Mesenchymal stem cell (in vitro differentiated cells and primary cell): ENCODE results near the gene PBX3.

Source experiments
- DNase-seq: peaks from one replicate; pipeline ENCODE4 v3.0.0-alpha.2; 2013
- H2AFZ ChIP-seq: one replicate; pipeline ENCODE4 v1.6.1; 2013; ENCODE audit warnings: low read depth, mild to moderate bottlenecking, control low read depth, inconsistent platforms, low read length, moderate library complexity
- H2AK5ac ChIP-seq: 2 replicates; pipeline ENCODE4 v1.6.1; 2013; ENCODE audit warnings: low read length, moderate library complexity, mild to moderate bottlenecking, inconsistent platforms; ENCODE audit not compliant: severe bottlenecking
- H2BK120ac ChIP-seq: one replicate; pipeline ENCODE4 v1.6.1; 2013; ENCODE audit warnings: low read depth, mild to moderate bottlenecking, inconsistent platforms, low read length, moderate library complexity
- H2BK12ac ChIP-seq, 2 experiments: one replicate each; pipeline ENCODE4 v1.6.1; 2013; ENCODE audit warnings: inconsistent platforms in 2 of 2, low read length in 2 of 2, mild to moderate bottlenecking in 2 of 2, moderate library complexity in 2 of 2, control low read depth in 1 of 2
- H2BK15ac ChIP-seq: one replicate; pipeline ENCODE4 v1.6.1; 2013; ENCODE audit warnings: mild to moderate bottlenecking, low read depth, inconsistent platforms; ENCODE audit not compliant: poor library complexity, severe bottlenecking
- H2BK5ac ChIP-seq: 2 replicates; pipeline ENCODE4 v1.6.1; 2013; ENCODE audit warnings: low read depth, mild to moderate bottlenecking, low read length, control low read depth, inconsistent platforms; ENCODE audit not compliant: poor library complexity, severe bottlenecking
- H3K14ac ChIP-seq, 2 experiments: one replicate each; pipeline ENCODE4 v1.6.1; 2013; ENCODE audit warnings: inconsistent platforms in 2 of 2, low read length in 2 of 2, control low read depth in 1 of 2, mild to moderate bottlenecking in 1 of 2, moderate library complexity in 1 of 2
- H3K18ac ChIP-seq, 2 experiments: one replicate each; pipeline ENCODE4 v1.6.1; 2013; ENCODE audit warnings: inconsistent platforms in 2 of 2, low read length in 2 of 2, control low read depth in 1 of 2, low read depth in 1 of 2, mild to moderate bottlenecking in 1 of 2
- H3K23ac ChIP-seq, 2 experiments: one replicate each; pipeline ENCODE4 v1.6.1; 2013; ENCODE audit warnings: inconsistent platforms in 2 of 2, low read length in 2 of 2, mild to moderate bottlenecking in 2 of 2, moderate library complexity in 2 of 2, control low read depth in 1 of 2
- H3K27ac ChIP-seq: 2 replicates; pipeline ENCODE4 v1.5.1; 2013; ENCODE audit warnings: mild to moderate bottlenecking, moderate library complexity, low read length, control low read depth, inconsistent platforms; ENCODE audit not compliant: poor library complexity, severe bottlenecking
- H3K27me3 ChIP-seq, 2 experiments: 2 replicates each; pipeline versions ENCODE4 v1.6.1 to v1.7.0; 2013; ENCODE audit warnings: low read length in 2 of 2, mild to moderate bottlenecking in 2 of 2, moderate library complexity in 2 of 2, control low read depth in 1 of 2, inconsistent platforms in 1 of 2; ENCODE audit not compliant: control insufficient read depth in 1 of 2, insufficient read depth in 1 of 2
- H3K36me3 ChIP-seq, 2 experiments: 2 replicates each; pipeline versions ENCODE4 v1.6.1 to v1.7.0; 2013; ENCODE audit warnings: low read length in 2 of 2, control low read depth in 1 of 2, inconsistent platforms in 1 of 2, low read depth in 1 of 2, mild to moderate bottlenecking in 1 of 2; ENCODE audit not compliant: insufficient read depth in 2 of 2, control insufficient read depth in 1 of 2
- H3K4ac ChIP-seq, 2 experiments: one replicate each; pipeline ENCODE4 v1.6.1; 2013; ENCODE audit warnings: inconsistent platforms in 2 of 2, low read length in 2 of 2, mild to moderate bottlenecking in 2 of 2, moderate library complexity in 2 of 2, control low read depth in 1 of 2, low read depth in 1 of 2
- H3K4me1 ChIP-seq: 2 replicates; pipeline ENCODE4 v1.6.1; 2013; ENCODE audit warnings: low read depth, low read length, control low read depth; ENCODE audit not compliant: control insufficient read depth, insufficient read depth
- H3K4me2 ChIP-seq: 2 replicates; pipeline ENCODE4 v1.6.1; 2013; ENCODE audit warnings: low read length, mild to moderate bottlenecking, inconsistent platforms; ENCODE audit not compliant: poor library complexity, severe bottlenecking
- H3K4me3 ChIP-seq, 2 experiments: 2 replicates each; pipeline versions ENCODE4 v1.5.1 to v1.7.0; 2013; ENCODE audit warnings: low read length in 2 of 2, mild to moderate bottlenecking in 2 of 2, control low read depth in 1 of 2, low read depth in 1 of 2; ENCODE audit not compliant: insufficient read depth in 1 of 2
- H3K79me1 ChIP-seq: replicated peaks from 2 replicates; pipeline ENCODE4 v1.6.1; 2013; ENCODE audit warnings: mild to moderate bottlenecking, control low read depth, low read length, inconsistent platforms; ENCODE audit not compliant: poor library complexity, severe bottlenecking
- H3K9ac ChIP-seq: 2 replicates; pipeline ENCODE4 v1.7.0; 2013; ENCODE audit warnings: mild to moderate bottlenecking, low read length, moderate library complexity
- H3K9me3 ChIP-seq: 2 replicates; pipeline ENCODE4 v1.7.0; 2013; ENCODE audit warnings: mild to moderate bottlenecking, low read length; ENCODE audit not compliant: control insufficient read depth
- H4K8ac ChIP-seq: one replicate; pipeline ENCODE4 v1.6.1; 2013; ENCODE audit warnings: inconsistent platforms, mild to moderate bottlenecking, low read length, moderate library complexity
- H4K91ac ChIP-seq: one replicate; pipeline ENCODE4 v1.6.1; 2013; ENCODE audit warnings: mild to moderate bottlenecking, low read length, inconsistent platforms
- WGBS: methylation state at CpG from one replicate; pipeline ENCODE4 v1.1.7; 2013; ENCODE audit warnings: mixed read lengths; 5-methylcytosine and 5-hydroxymethylcytosine counted together

The PBX3 gene

GRCh38 chr9:125810161-125810560, 63.0 kb downstream of the PBX3 start:
- no peak overlapping the region for H2AFZ ChIP-seq
- no peak for DNase-seq
- peak overlapping the region; percentile 12 for H3K9ac ChIP-seq
- H2BK12ac ChIP-seq, result no peak overlapping the region
- peaks cover 15% of the 10 kb centered on the region for H3K79me1 ChIP-seq
- no peaks in the 10 kb centered on the region for H3K4me1 ChIP-seq
- no peak overlapping the region for H4K91ac ChIP-seq
- no peak overlapping the region for H2BK15ac ChIP-seq
- no peak overlapping the region for H3K27ac ChIP-seq
- H3K18ac ChIP-seq, result no peak overlapping the region
- H3K9me3 ChIP-seq, result no peaks in the 10 kb centered on the region
- no peak overlapping the region for H2AK5ac ChIP-seq
- no peaks in the 10 kb centered on the region for H3K27me3 ChIP-seq
- no peak overlapping the region for H3K4ac ChIP-seq
- no peak overlapping the region for H2BK120ac ChIP-seq
- no peak overlapping the region for H3K4me2 ChIP-seq
- H3K23ac ChIP-seq, result no peak overlapping the region
- no peak overlapping the region for H2BK5ac ChIP-seq
- peaks cover 0 to 6% of the 10 kb centered on the region in 2 experiments for H3K36me3 ChIP-seq
- no peak overlapping the region for H3K14ac ChIP-seq
- no peak overlapping the region for H3K4me3 ChIP-seq
- no peak overlapping the region for H4K8ac ChIP-seq

- H2AK5ac ChIP-seq, result no peak overlapping the region
- no peak overlapping the region for H3K9ac ChIP-seq
- no peak overlapping the region for H3K23ac ChIP-seq
- H2AFZ ChIP-seq, result no peak overlapping the region
- no peak overlapping the region for H4K91ac ChIP-seq
- 98% methylated on average over 3 of the region's 3 CpGs for WGBS
- no peaks in the 10 kb centered on the region for H3K4me1 ChIP-seq
- no peak overlapping the region for H3K27ac ChIP-seq
- no peak overlapping the region for H2BK5ac ChIP-seq
- H3K79me1 ChIP-seq, result peaks cover 20% of the 10 kb centered on the region
- no peak overlapping the region for H4K8ac ChIP-seq
- no peak overlapping the region for H2BK120ac ChIP-seq
- no peak overlapping the region for H3K4ac ChIP-seq
- no peaks in the 10 kb centered on the region for H3K27me3 ChIP-seq
- H3K9me3 ChIP-seq, result no peaks in the 10 kb centered on the region
- no peak overlapping the region for H3K14ac ChIP-seq
- H3K36me3 ChIP-seq, result peaks cover 0 to 6% of the 10 kb centered on the region in 2 experiments
- H2BK12ac ChIP-seq, result no peak overlapping the region
- no peak overlapping the region for H3K18ac ChIP-seq
- H3K4me2 ChIP-seq, result no peak overlapping the region
- no peak for DNase-seq
- no peak overlapping the region for H3K4me3 ChIP-seq
- H2BK15ac ChIP-seq, result no peak overlapping the region
Measured at GRCh38 chr9:125811002-125811401, 63.8 kb downstream of the PBX3 start.

GRCh38 chr9:125812403-125812802, 65.2 kb downstream of the PBX3 start:
- Histone ChIP-seq H2AK5ac (no peak overlapping the region), H3K4ac (no peak overlapping the region), H3K79me1 (peaks cover 16% of the 10 kb centered on the region), H2BK120ac (no peak overlapping the region), H2BK15ac (no peak overlapping the region), H3K36me3 (peaks cover 0 to 6% of the 10 kb centered on the region in 2 experiments), H3K4me3 (no peak overlapping the region), H2BK12ac (no peak overlapping the region), H2BK5ac (no peak overlapping the region), H3K18ac (no peak overlapping the region), H3K4me2 (no peak overlapping the region), H3K27me3 (no peaks in the 10 kb centered on the region), H3K9ac (no peak overlapping the region), H4K91ac (no peak overlapping the region), H3K4me1 (no peaks in the 10 kb centered on the region), H3K27ac (no peak overlapping the region), H4K8ac (no peak overlapping the region), H3K14ac (no peak overlapping the region), H3K23ac (no peak overlapping the region), H3K9me3 (no peaks in the 10 kb centered on the region), H2AFZ (no peak overlapping the region)
- no peak for DNase-seq
- 97% methylated on average over 6 of the region's 6 CpGs for WGBS

GRCh38 chr9:125815568-125815967, 68.4 kb downstream of the PBX3 start:
- no CpG with 5 or more reads among the region's 1 CpG for WGBS
- Histone ChIP-seq H3K27me3 (no peaks in the 10 kb centered on the region), H2BK120ac (no peak overlapping the region), H3K4me2 (no peak overlapping the region), H3K4me1 (no peaks in the 10 kb centered on the region), H4K8ac (no peak overlapping the region), H3K9ac (no peak overlapping the region), H3K18ac (no peak overlapping the region), H3K23ac (no peak overlapping the region), H3K79me1 (peaks cover 17% of the 10 kb centered on the region), H3K4ac (no peak overlapping the region), H3K9me3 (no peaks in the 10 kb centered on the region), H2BK5ac (no peak overlapping the region), H4K91ac (no peak overlapping the region), H3K4me3 (no peak overlapping the region), H3K14ac (no peak overlapping the region), H2AFZ (no peak overlapping the region), H2BK12ac (no peak overlapping the region), H3K27ac (no peak overlapping the region), H3K36me3 (peaks cover 0 to 6% of the 10 kb centered on the region in 2 experiments), H2AK5ac (no peak overlapping the region), H2BK15ac (no peak overlapping the region)
- no peak for DNase-seq
